VCaP (cell line): ENCODE measurements around the gene PRND.
"Not testable (repeated sequence)": the region's sequence is repeated elsewhere in the genome, so short reads cannot be mapped to it uniquely, and the experiment has no call there.

Experiments used
- H3K27ac ChIP-seq: fragments of 450-650 bp; 2 replicates; pipeline ENCODE4 v1.5.1; 2017
- CTCF ChIP-seq: fragments of 450-650 bp; conservative IDR thresholded peaks from 2 replicates; pipeline ENCODE4 v1.5.1; 2017; ENCODE audit warnings: mild to moderate bottlenecking, moderate library complexity

PRND gene

GRCh38 chr20:4771004-4771403 lies 49.3 kb downstream of the PRND start:
- H3K27ac ChIP-seq, result no peak overlapping the region
- no peak for TF ChIP-seq CTCF

GRCh38 chr20:4772132-4772531 lies 50.4 kb downstream of the PRND start:
- no peak for TF ChIP-seq CTCF
- no peak overlapping the region for H3K27ac ChIP-seq

- H3K27ac ChIP-seq, result not testable (repeated sequence)
Measured at GRCh38 chr20:4773014-4773413, 51.3 kb downstream of the PRND start.

- no peak for TF ChIP-seq CTCF
Measured at GRCh38 chr20:4773736-4774135, 52.0 kb downstream of the PRND start.

GRCh38 chr20:4774207-4774606 lies 52.5 kb downstream of the PRND start:
- H3K27ac ChIP-seq, result no peak overlapping the region
- no peak for TF ChIP-seq CTCF

More at GRCh38 chr20:4773736-4774135, 52.0 kb downstream of the PRND start:
- no peak overlapping the region for H3K27ac ChIP-seq

- TF ChIP-seq CTCF, result no peak
- no peak overlapping the region for H3K27ac ChIP-seq
Measured at GRCh38 chr20:4775322-4776078, 53.8 kb downstream of the PRND start.

- H3K27ac ChIP-seq, result no peak overlapping the region
- no peak for TF ChIP-seq CTCF
Measured at GRCh38 chr20:4776079-4776630, 54.4 kb downstream of the PRND start.
